BJ (cell line): ENCODE results near the gene RASA2. TPM values are rescaled to one million over a fixed set of nuclear protein-coding genes. Genes with fewer than 3 reads are reported as not detected.

ENCODE experiments used
- CTCF ChIA-PET: fragments of 350-600 bp; formaldehyde crosslinking; extraction: SDS; loops from one replicate; lab custom pipeline; 2021; ENCODE audit warnings: antibody characterized with exemption, inconsistent platforms; lab: Yijun Ruan, JAX
- POLR2A ChIA-PET: fragments of 300-600 bp; sonication (Branson Sonifier 250); formaldehyde crosslinking; extraction: SDS; loops from one replicate; lab custom pipeline; 2021; ENCODE audit warnings: antibody characterized with exemption; lab: Charles Lee
- DNase-seq: peaks from one replicate; pipeline ENCODE4 v3.0.0-alpha.2; 2011; ENCODE audit warnings: low read depth
- H3K27me3 ChIP-seq: 2 replicates; pipeline ENCODE4 v1.6.0; 2011; ENCODE audit warnings: low read length; ENCODE audit not compliant: control insufficient read depth, insufficient read depth
- H3K36me3 ChIP-seq: 2 replicates; pipeline ENCODE4 v1.5.1; 2011; ENCODE audit warnings: low read length; ENCODE audit not compliant: control insufficient read depth, insufficient read depth
- H3K4me3 ChIP-seq: 2 replicates; pipeline ENCODE4 v1.5.1; 2011; ENCODE audit warnings: low read depth, mild to moderate bottlenecking, control low read depth, low read length
- polyA plus RNA-seq: library from polyadenylated mRNA; depleted of rRNA; stranded (reverse); fragments of >200 nt; gene quantifications from 2 replicates; pipeline ENCODE4 v1.2.3, GENCODE V29; 2011
- TF ChIP-seq, protein P1 (sequence below): IDR thresholded peaks from 2 replicates; pipeline ENCODE4 v1.5.1; 2011; ENCODE audit warnings: low read depth, mild to moderate bottlenecking, control low read depth, inconsistent platforms, low read length, moderate library complexity; ENCODE audit not compliant: insufficient read depth

The RASA2 gene
- polyA plus RNA-seq, 1 experiment: 5.6 TPM

DNA sequence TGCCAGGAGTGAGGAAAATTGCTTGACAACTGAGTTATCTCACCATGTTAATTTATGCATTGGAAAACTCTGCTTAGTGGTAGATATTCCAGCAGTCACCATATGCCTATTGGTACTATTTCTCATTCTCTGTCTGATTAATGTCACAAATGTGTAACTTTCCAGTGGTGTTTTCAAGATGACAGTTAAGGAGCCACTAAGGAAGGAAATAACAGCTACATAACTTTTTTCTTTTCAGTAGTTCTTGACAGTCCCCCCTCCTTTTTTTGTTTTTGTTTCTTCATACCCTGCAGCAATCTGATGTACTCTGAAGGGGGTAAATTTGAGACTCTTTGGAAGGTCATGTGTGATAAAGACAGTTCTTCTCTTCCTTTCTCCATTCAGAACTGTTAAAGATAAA lies 13.1 kb downstream of the RASA2 start:
- ChIA-PET CTCF (no interaction called here), POLR2A (no interaction called here)
- no peaks in the 10 kb centered on the region for H3K27me3 ChIP-seq
- H3K4me3 ChIP-seq: no peak overlapping the region
- no peaks in the 10 kb centered on the region for H3K36me3 ChIP-seq
- DNase-seq: no peak
- TF ChIP-seq, protein P1, sequence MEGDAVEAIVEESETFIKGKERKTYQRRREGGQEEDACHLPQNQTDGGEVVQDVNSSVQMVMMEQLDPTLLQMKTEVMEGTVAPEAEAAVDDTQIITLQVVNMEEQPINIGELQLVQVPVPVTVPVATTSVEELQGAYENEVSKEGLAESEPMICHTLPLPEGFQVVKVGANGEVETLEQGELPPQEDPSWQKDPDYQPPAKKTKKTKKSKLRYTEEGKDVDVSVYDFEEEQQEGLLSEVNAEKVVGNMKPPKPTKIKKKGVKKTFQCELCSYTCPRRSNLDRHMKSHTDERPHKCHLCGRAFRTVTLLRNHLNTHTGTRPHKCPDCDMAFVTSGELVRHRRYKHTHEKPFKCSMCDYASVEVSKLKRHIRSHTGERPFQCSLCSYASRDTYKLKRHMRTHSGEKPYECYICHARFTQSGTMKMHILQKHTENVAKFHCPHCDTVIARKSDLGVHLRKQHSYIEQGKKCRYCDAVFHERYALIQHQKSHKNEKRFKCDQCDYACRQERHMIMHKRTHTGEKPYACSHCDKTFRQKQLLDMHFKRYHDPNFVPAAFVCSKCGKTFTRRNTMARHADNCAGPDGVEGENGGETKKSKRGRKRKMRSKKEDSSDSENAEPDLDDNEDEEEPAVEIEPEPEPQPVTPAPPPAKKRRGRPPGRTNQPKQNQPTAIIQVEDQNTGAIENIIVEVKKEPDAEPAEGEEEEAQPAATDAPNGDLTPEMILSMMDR: no peak

DNA sequence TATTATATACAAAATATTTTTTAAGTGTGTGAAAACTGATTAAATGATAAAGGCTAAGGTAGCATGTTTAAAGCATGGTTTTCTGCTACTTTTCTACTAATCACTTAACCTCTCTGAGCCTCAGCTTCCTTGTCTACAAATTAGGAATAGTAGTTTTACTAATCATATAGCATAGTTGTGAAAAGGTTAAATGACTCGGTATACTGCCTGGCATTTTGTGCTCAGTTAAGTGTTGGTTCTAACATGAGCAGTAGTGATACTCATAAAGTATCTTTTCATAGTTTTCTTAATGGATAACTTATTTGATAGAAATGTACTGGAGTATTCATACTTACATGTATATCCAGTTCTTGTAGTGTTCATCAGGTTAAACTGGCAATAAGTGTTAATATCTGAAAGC lies 13.6 kb downstream of the RASA2 start:
- H3K27me3 ChIP-seq: no peaks in the 10 kb centered on the region
- TF ChIP-seq, protein P1: no peak
- ChIA-PET POLR2A (no interaction called here), CTCF (no interaction called here)
- no peaks in the 10 kb centered on the region for H3K36me3 ChIP-seq
- no peak overlapping the region for H3K4me3 ChIP-seq
- no peak for DNase-seq

DNA sequence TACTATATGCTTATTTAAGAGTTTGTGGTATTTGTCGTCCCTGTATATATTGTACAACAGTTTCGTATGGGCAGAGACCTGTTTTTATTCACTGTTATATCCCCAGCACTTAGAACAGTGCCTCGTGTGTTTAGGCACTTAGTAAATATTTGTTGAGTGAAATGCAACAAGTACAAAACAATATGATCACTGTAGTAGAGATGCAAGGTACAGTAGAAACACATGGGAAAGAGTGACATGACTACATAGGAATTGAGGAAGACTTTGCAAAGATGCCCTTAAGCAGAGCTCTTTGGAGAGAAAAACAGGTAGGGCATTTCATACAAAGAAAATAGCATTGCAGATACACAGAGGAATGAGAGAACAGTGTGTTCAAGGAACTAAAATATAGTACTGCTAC lies 18.3 kb downstream of the RASA2 start:
- no peaks in the 10 kb centered on the region for H3K36me3 ChIP-seq
- H3K4me3 ChIP-seq: no peak overlapping the region
- ChIA-PET POLR2A (no interaction called here), CTCF (no interaction called here)
- TF ChIP-seq, protein P1: no peak
- DNase-seq: no peak
- no peaks in the 10 kb centered on the region for H3K27me3 ChIP-seq

DNA sequence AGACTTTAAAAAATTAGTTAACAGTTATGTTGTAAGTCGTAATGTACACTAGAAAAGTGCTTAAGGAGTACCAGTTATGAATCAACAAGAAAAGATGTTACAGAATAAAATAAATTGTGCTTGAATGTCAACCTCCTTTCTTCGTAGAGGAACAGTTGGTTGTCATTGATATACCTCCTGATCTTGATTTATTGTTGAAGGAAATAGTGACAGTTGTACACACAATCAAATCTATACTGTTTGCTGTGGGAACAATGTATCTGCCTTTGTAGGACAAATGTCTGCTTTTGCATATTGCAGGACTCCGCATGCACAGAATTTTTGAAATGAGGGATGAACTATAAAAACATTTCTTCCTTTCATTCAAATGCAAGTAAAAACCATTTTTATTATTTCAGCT lies 19.2 kb downstream of the RASA2 start:
- TF ChIP-seq, protein P1: no peak
- Histone ChIP-seq H3K4me3 (no peak overlapping the region), H3K27me3 (no peaks in the 10 kb centered on the region), H3K36me3 (no peaks in the 10 kb centered on the region)
- CTCF ChIA-PET: no interaction called here
- POLR2A ChIA-PET: no interaction called here
- DNase-seq: no peak

DNA sequence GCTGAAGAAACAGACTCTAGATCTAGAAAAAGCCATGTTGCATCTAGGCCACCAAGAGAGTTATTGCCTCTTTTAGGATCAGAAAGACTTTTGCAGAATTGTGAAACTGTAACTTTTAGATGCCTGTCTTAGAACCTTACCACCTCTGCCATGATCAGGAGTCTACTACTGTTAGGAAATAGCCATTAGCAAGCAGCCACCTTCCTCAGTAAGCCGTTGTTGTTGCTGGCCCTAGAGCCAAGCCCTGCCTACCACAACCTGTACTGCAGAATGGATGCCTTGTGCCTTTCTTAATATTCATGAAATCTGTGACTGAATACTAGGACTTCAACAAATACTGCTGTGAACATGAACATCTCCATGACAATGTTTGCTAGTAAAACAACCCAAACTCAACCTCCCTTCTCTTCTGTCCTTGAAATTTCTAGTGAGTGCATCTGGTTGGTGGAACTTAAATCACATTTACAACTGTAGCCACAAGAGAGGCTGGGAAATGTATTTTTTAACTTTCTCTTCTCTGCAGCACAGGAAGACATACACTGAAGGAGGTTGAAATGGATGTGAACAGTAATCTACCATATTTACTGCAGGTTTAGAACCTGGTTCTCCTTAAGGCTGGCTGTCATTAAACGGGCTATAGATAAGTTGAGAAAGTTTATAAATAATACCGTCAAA lies 20.7 kb downstream of the RASA2 start:
- POLR2A ChIA-PET: no interaction called here
- H3K36me3 ChIP-seq: no peaks in the 10 kb centered on the region
- CTCF ChIA-PET: no interaction called here
- TF ChIP-seq, protein P1: no peak
- no peak overlapping the region for H3K4me3 ChIP-seq
- no peaks in the 10 kb centered on the region for H3K27me3 ChIP-seq
- no peak for DNase-seq
